ENCODE data around the gene CNTNAP5. TPM values are rescaled to one million over a fixed set of nuclear protein-coding genes. Genes with fewer than 3 reads are reported as not detected.

The CNTNAP5 gene
- total and polyA plus RNA-seq, 2 donors (not counting 3 experiments of a cell fraction or from before 2014, with no cell fraction given), result not detected

DNA sequence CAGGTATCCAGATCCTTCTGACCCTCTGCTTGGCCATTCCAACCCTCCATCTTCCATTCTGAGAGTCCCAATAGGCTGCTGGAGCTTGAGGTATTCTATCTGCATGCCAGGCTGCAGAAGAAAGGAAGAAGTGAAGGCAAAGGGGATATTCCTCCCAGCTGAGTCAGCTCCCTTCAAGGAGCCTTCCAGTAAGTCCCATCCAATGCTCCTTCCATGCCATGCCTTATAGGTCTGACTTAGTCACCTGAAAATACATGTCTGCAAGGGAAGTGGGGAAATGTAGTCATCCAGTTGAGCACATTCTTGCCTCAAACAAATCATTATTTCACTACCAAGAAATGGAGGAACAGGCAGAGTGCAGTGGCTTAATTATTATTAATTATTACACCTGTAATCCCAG, 464.6 kb downstream of the CNTNAP5 start:
- CTCF ChIA-PET, result no interaction called here
- TF ChIP-seq MAX (IDR thresholded peaks at IDR 0.05; ENCODE audit: insufficient read depth, insufficient read length) (no peak), GATA2 (IDR thresholded peaks at IDR 0.05; ENCODE audit: insufficient read depth, insufficient read length, low read depth, low read length) (no peak), POLR2A (IDR thresholded peaks at IDR 0.05; ENCODE audit: low read depth, low read length) (no peak), POLR2AphosphoS5 (IDR thresholded peaks at IDR 0.05; ENCODE audit: insufficient read depth, low read depth, low read length) (no peak), MYC (IDR thresholded peaks at IDR 0.05; ENCODE audit: low read depth, low read length) (no peak), FOS (IDR thresholded peaks at IDR 0.05; ENCODE audit: borderline replicate concordance, insufficient read depth, low read length) (no peak), EZH2 (IDR thresholded peaks at IDR 0.05; ENCODE audit: borderline replicate concordance, low read depth, low read length, severe bottlenecking) (no peak), JUN (IDR thresholded peaks at IDR 0.05; ENCODE audit: borderline replicate concordance, insufficient read depth, insufficient read length, low read depth) (no peak)
- TF ChIP-seq, protein P1, sequence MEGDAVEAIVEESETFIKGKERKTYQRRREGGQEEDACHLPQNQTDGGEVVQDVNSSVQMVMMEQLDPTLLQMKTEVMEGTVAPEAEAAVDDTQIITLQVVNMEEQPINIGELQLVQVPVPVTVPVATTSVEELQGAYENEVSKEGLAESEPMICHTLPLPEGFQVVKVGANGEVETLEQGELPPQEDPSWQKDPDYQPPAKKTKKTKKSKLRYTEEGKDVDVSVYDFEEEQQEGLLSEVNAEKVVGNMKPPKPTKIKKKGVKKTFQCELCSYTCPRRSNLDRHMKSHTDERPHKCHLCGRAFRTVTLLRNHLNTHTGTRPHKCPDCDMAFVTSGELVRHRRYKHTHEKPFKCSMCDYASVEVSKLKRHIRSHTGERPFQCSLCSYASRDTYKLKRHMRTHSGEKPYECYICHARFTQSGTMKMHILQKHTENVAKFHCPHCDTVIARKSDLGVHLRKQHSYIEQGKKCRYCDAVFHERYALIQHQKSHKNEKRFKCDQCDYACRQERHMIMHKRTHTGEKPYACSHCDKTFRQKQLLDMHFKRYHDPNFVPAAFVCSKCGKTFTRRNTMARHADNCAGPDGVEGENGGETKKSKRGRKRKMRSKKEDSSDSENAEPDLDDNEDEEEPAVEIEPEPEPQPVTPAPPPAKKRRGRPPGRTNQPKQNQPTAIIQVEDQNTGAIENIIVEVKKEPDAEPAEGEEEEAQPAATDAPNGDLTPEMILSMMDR (IDR thresholded peaks at IDR 0.05; ENCODE audit: extremely low read depth in 1 of 2, insufficient read depth in 1 of 2, low read depth in 1 of 2, low read length in 2 of 2), result no peak
- POLR2A ChIA-PET, result no interaction called here

More for the DNA sequence above, 464.6 kb downstream of the CNTNAP5 start:
- Histone ChIP-seq H3K36me3 (ENCODE audit: control insufficient read depth in 2 of 2, extremely low read depth in 1 of 2, insufficient read depth in 2 of 2, low read length in 2 of 2) (no peaks in the 10 kb centered on the region), H2AFZ (ENCODE audit: low read depth, low read length) (no peak overlapping the region), H3K4me3 (replicated peaks in 1 of 3; ENCODE audit: insufficient read depth in 1 of 3, low read depth in 1 of 3, low read length in 3 of 3) (no peak overlapping the region), H3K9ac (replicated peaks; ENCODE audit: extremely low read depth, insufficient read depth, low read length) (no peak overlapping the region), H3K27ac (ENCODE audit: insufficient read depth, low read depth, low read length) (no peak overlapping the region), H4K20me1 (replicated peaks; ENCODE audit: control insufficient read depth, extremely low read depth, insufficient read depth, low read length) (no peaks in the 10 kb centered on the region), H3K4me2 (ENCODE audit: insufficient read depth, low read length) (no peak overlapping the region), H3K9me1 (replicated peaks; ENCODE audit: control insufficient read depth, extremely low read depth, insufficient read depth, low read length) (no peaks in the 10 kb centered on the region), H3K9me3 (replicated peaks; ENCODE audit: control insufficient read depth, insufficient read depth, low read length) (no peaks in the 10 kb centered on the region), H3K4me1 (ENCODE audit: control insufficient read depth, extremely low read depth, insufficient read depth, low read length) (no peaks in the 10 kb centered on the region), H3K79me2 (ENCODE audit: control insufficient read depth, insufficient read depth, low read length) (no peaks in the 10 kb centered on the region), H3K27me3 (ENCODE audit: control insufficient read depth in 2 of 2, insufficient read depth in 2 of 2, low read length in 2 of 2) (no peaks in the 10 kb centered on the region)
- DNase-seq (ENCODE audit: low read depth, low spot score) (no peak), FAIRE-seq (no peak)
- no TSS peak for BruUV-seq (replicated peaks)
- intact Hi-C loops (cut with micrococcal nuclease) (no loop called here), dilution Hi-C loops (cut with MboI; ENCODE audit: extremely low pct_ligation_motif_present, low sequenced_read_pairs) (no loop called here)

All from endothelial cell of umbilical vein (primary cell).